Right cardiac atrium (tissue), 5 donors: ENCODE measurements around the gene SERAC1. TPM values are rescaled to one million over a fixed set of nuclear protein-coding genes. Genes with fewer than 3 reads are reported as not detected.
"Not testable (repeated sequence)": the region's sequence is repeated elsewhere in the genome, so short reads cannot be mapped to it uniquely, and the experiment has no call there.

Experiments
- ATAC-seq, 2 donors: fragments of 200-7000 bp; cut with Tn5 transposase; one replicate each; pipeline versions ENCODE4 v1.8.0 to v1.9.1; 2020; ENCODE audit warnings: moderate library complexity in 2 of 2, mild to moderate bottlenecking in 1 of 2
- DNase-seq, 3 donors: peaks; one replicate each; pipeline ENCODE4 v3.0.0-alpha.2; 2020
- H3K27ac ChIP-seq: one replicate; pipeline ENCODE4 v1.5.1; 2013; ENCODE audit warnings: mild to moderate bottlenecking, low read length, control low read depth, moderate library complexity
- H3K27me3 ChIP-seq: one replicate; pipeline ENCODE4 v1.6.1; 2013; ENCODE audit not compliant: control insufficient read depth, insufficient read depth
- H3K4me1 ChIP-seq: one replicate; pipeline ENCODE4 v1.6.1; 2013; ENCODE audit warnings: low read length; ENCODE audit not compliant: control insufficient read depth, insufficient read depth
- H3K4me3 ChIP-seq: one replicate; pipeline ENCODE4 v1.5.1; 2013; ENCODE audit warnings: low read length, control low read depth
- H3K9me3 ChIP-seq: one replicate; pipeline ENCODE4 v1.6.1; 2013; ENCODE audit warnings: low read length; ENCODE audit not compliant: control insufficient read depth
- WGBS: extraction: QIAGEN DNeasy Blood & Tissue Kit; methylation state at CpG from one replicate; pipeline ENCODE4 v1.1.7; 2013; 5-methylcytosine and 5-hydroxymethylcytosine counted together
- intact Hi-C, 4 donors: fragments of 100-400 bp; cut with DNase I; formaldehyde crosslinking; loops; one replicate each; pipeline versions ENCODE4 v1.11.0 to v1.14.0; 2022 to 2023
- polyA plus RNA-seq: library from polyadenylated mRNA; stranded (reverse); fragments of 200-250 nt; gene quantifications from one replicate; pipeline ENCODE4 v1.2.3, GENCODE V29; 2013
- total RNA-seq, 4 donors: library from RNA; stranded (reverse); fragmentation: NEBNext Ultra II Directional; extraction: Animal tissue kit (Norgen Biotek cat#: 25700); gene quantifications; one replicate each; pipeline ENCODE4 v1.2.1, GENCODE V29; 2021
- donor health status: healthy with polysubstance abuse.
- donor health status: DM: no; HTN: yes; CAD: no.
- donor health status: DM: no; HTN: no; CAD: no.
- donor health status: DM: no; HTN: yes; CAD: no; lungs with severe emphysema.
- donor health status: DM: yes; HTN: yes; CAD: no.

SERAC1 gene
- total and polyA plus RNA-seq, 5 donors: 3.1 to 7.0 (median 5.1) TPM

GRCh38 chr6:158194487-158195280 lies 26.6 kb upstream of the SERAC1 start:
- Histone ChIP-seq H3K4me3 (no peak overlapping the region), H3K27me3 (no peaks in the 10 kb centered on the region), H3K9me3 (no peaks in the 10 kb centered on the region), H3K4me1 (no peaks in the 10 kb centered on the region), H3K27ac (no peak overlapping the region)
- intact Hi-C loops: no loop called here
- ATAC-seq (no peak), DNase-seq (no peak)
- WGBS: 88% methylated on average over 4 of the region's 4 CpGs

DNA sequence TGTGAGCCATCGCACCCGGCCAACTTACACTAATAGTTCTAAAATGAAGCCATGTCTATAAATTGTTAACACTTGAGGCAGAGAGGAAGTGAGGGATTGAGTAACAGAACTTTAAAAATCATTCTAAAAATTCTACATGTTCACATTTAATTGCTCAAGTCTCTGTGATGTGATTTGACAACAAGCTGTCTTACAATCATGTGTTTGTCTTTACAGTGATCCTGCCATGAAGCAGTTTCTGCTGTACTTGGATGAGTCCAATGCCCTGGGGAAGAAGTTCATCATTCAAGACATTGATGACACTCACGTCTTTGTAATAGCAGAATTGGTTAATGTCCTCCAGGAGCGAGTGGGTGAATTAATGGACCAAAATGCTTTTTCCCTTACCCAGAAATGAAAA lies 23.7 kb upstream of the SERAC1 start:
- no peaks in the 10 kb centered on the region for H3K9me3 ChIP-seq
- WGBS: 90% methylated on average over 4 of the region's 4 CpGs
- H3K4me3 ChIP-seq: no peak overlapping the region
- ATAC-seq (no peak), DNase-seq (no peak)
- H3K4me1 ChIP-seq: no peaks in the 10 kb centered on the region
- intact Hi-C loops: no loop called here
- no peak overlapping the region for H3K27ac ChIP-seq
- no peaks in the 10 kb centered on the region for H3K27me3 ChIP-seq

GRCh38 chr6:158191032-158191431 lies 23.0 kb upstream of the SERAC1 start:
- Histone ChIP-seq H3K27me3 (no peaks in the 10 kb centered on the region), H3K27ac (no peak overlapping the region), H3K4me1 (no peaks in the 10 kb centered on the region), H3K4me3 (no peak overlapping the region), H3K9me3 (no peaks in the 10 kb centered on the region)
- DNase-seq: no peak
- intact Hi-C loops: no loop called here
- no peak for ATAC-seq
- WGBS: 82% methylated on average over 1 of the region's 1 CpG

- H3K27me3 ChIP-seq: no peaks in the 10 kb centered on the region
- intact Hi-C loops: no loop called here
- ATAC-seq (no peak), DNase-seq (no peak)
- no peaks in the 10 kb centered on the region for H3K4me1 ChIP-seq
- no peaks in the 10 kb centered on the region for H3K9me3 ChIP-seq
- 98% methylated on average over 3 of the region's 3 CpGs for WGBS
- H3K27ac ChIP-seq: no peak overlapping the region
- H3K4me3 ChIP-seq: no peak overlapping the region
These were observed 20.5 kb upstream of the SERAC1 start for GRCh38 chr6:158188591-158188990.

DNA sequence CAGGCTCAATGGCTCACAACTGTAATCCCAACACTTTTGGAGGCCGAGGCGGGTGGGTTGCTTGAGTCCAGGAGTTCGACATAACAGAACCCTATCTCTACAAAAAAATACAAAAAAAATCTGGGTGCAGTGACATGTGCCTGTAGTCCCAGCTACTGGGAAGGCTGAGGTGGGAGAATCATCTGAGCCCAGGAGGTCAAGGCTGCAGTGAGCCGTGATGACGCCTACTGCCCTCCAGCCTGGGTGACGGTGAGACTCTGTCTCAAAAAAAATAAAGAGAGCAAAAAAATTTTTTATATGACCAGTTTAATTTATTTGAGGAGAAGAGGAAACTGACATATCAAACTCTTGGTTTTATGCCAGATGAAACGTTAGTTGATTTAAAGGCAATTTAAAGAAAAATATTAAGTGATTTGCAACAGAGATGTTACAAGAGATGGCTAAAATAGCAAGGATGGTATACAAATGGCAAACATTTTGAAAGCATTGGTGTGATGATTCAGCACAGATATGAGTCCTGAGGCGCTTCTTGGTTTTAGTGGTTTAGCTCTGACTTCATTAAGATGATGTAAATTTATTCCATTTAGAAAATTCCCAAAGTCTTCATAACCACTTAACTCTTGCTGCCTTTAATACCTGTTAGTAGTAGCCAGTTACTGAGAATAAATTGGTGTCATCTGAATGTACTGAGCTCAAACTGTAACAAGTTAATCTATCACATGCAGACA lies 17.8 kb upstream of the SERAC1 start:
- intact Hi-C loops: no loop called here
- no peaks in the 10 kb centered on the region for H3K4me1 ChIP-seq
- WGBS: 89% methylated on average over 8 of the region's 8 CpGs
- H3K27ac ChIP-seq: no peak overlapping the region
- H3K4me3 ChIP-seq: no peak overlapping the region
- ATAC-seq (no peak), DNase-seq (no peak)
- H3K9me3 ChIP-seq: no peaks in the 10 kb centered on the region
- no peaks in the 10 kb centered on the region for H3K27me3 ChIP-seq

GRCh38 chr6:158184608-158185007 lies 16.5 kb upstream of the SERAC1 start:
- Histone ChIP-seq H3K4me3 (no peak overlapping the region), H3K27ac (no peak overlapping the region), H3K4me1 (no peaks in the 10 kb centered on the region), H3K27me3 (no peaks in the 10 kb centered on the region), H3K9me3 (no peaks in the 10 kb centered on the region)
- ATAC-seq (no peak), DNase-seq (no peak)
- intact Hi-C loops: no loop called here

GRCh38 chr6:158183174-158183972 lies 15.3 kb upstream of the SERAC1 start:
- intact Hi-C loops, H3K27ac ChIP-seq, H3K9me3 ChIP-seq, H3K4me3 ChIP-seq, H3K4me1 ChIP-seq, ATAC-seq, DNase-seq, H3K27me3 ChIP-seq: not testable (repeated sequence)
- WGBS: 85% methylated on average over 16 of the region's 16 CpGs

DNA sequence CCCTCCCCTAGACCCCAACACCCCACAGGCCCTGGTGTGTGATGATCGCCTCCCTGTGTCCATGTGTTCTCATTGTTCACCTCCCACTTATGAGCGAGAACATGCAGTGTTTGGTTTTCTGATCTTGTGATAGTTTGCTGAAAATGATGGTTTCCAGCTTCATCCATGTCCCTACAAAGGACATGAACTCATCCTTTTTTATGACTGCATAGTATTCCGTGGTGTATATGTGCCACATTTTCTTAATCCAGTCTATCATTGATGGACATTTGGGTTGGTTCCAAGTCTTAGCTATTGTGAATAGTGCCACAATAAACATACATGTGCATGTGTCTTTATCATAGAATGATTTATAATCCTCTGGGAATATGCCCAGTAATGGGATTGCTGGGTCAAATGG lies 9.7 kb upstream of the SERAC1 start:
- ATAC-seq, H3K4me1 ChIP-seq, DNase-seq, H3K27ac ChIP-seq, H3K27me3 ChIP-seq, intact Hi-C loops, H3K9me3 ChIP-seq, H3K4me3 ChIP-seq: not testable (repeated sequence)
- WGBS: 98% methylated on average over 3 of the region's 3 CpGs

- 94% methylated on average over 3 of the region's 3 CpGs for WGBS
- Histone ChIP-seq H3K27ac (no peak overlapping the region), H3K9me3 (no peaks in the 10 kb centered on the region), H3K4me3 (no peak overlapping the region), H3K27me3 (no peaks in the 10 kb centered on the region), H3K4me1 (peaks cover 4% of the 10 kb centered on the region)
- DNase-seq: no peak
- ATAC-seq: no peak
- intact Hi-C loops: no loop called here
These were observed 7.0 kb upstream of the SERAC1 start for GRCh38 chr6:158175111-158175510.

DNA sequence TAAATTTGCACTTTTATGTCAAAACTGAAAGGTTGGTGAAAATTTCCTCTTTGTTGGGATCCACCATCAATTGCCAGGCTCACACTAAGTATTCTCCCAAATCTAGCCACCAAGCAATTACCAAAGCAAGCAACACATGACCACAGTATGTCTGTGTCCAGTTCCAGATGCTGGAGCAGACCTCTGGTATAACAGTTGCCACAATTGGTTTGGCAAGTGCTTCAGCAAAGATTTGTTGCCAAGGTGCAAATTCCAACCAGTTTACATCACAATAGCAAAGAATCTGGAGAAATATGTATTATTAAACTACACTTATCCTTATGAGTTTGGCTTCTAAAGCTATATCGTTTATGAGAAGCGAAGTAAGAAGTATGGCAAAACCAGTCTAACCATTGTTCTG lies 6.5 kb upstream of the SERAC1 start:
- no peak for DNase-seq
- WGBS: 66% methylated on average over 2 of the region's 2 CpGs
- H3K4me1 ChIP-seq: peaks cover 4% of the 10 kb centered on the region

DNA sequence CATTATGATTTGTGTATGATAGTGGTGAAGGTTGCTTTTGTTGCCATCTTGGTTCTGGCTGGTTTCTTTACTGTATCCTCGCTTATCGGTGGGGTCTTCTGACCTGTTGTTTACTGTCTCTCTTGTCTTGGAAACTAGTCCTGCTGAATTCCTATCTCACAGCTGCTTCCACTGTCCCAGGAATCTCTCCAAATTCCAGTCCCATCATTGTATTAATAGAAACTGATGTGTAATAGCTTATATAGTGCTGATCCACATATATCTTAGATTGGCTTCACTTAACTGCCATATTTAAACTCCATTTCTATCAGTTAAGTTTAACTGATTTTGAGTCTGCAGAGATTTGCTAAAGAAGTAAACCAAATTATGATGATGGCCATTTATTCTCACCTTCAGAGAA lies 6.0 kb upstream of the SERAC1 start:
- Histone ChIP-seq H3K9me3 (no peaks in the 10 kb centered on the region), H3K4me3 (no peak overlapping the region), H3K27me3 (no peaks in the 10 kb centered on the region), H3K4me1 (peaks cover 4% of the 10 kb centered on the region), H3K27ac (peak overlapping the region; percentile 50)
- intact Hi-C loops: no loop called here
- 62% methylated on average over 2 of the region's 2 CpGs for WGBS
- ATAC-seq: peak in 1 of 2 donors; percentile 10
- no peak for DNase-seq

More for the DNA sequence above, 6.5 kb upstream of the SERAC1 start:
- no peaks in the 10 kb centered on the region for H3K9me3 ChIP-seq
- H3K4me3 ChIP-seq: no peak overlapping the region
- H3K27me3 ChIP-seq: no peaks in the 10 kb centered on the region
- intact Hi-C loops: no loop called here
- H3K27ac ChIP-seq: no peak overlapping the region
- ATAC-seq: peak; percentile 53 to 67
